SK-MEL-5 (cell line): ENCODE measurements around the gene EPB41L2. TPM values are rescaled to one million over a fixed set of nuclear protein-coding genes. Genes with fewer than 3 reads are reported as not detected.

ENCODE experiments used
- DNase-seq: peaks from one replicate; pipeline ENCODE4 v3.0.0-alpha.2; 2016; ENCODE audit warnings: low read depth, low spot score
- in situ Hi-C: cut with HindIII; loops from 2 replicates; pipeline ENCODE4 v1.10.0; 2016; ENCODE audit warnings: low sequenced_read_pairs, high pct_unique_total_duplicates, low pct_unique_long_range_greater_than_20kb
- total RNA-seq: library from RNA; depleted of rRNA; stranded (reverse); fragments of >200 nt; shearing (Covaris generic); gene quantifications from 2 replicates; pipeline ENCODE4 v1.2.3, GENCODE V29; 2014

EPB41L2 gene
- total RNA-seq, 1 experiment from 2014 or later, result 12.2 TPM

DNA sequence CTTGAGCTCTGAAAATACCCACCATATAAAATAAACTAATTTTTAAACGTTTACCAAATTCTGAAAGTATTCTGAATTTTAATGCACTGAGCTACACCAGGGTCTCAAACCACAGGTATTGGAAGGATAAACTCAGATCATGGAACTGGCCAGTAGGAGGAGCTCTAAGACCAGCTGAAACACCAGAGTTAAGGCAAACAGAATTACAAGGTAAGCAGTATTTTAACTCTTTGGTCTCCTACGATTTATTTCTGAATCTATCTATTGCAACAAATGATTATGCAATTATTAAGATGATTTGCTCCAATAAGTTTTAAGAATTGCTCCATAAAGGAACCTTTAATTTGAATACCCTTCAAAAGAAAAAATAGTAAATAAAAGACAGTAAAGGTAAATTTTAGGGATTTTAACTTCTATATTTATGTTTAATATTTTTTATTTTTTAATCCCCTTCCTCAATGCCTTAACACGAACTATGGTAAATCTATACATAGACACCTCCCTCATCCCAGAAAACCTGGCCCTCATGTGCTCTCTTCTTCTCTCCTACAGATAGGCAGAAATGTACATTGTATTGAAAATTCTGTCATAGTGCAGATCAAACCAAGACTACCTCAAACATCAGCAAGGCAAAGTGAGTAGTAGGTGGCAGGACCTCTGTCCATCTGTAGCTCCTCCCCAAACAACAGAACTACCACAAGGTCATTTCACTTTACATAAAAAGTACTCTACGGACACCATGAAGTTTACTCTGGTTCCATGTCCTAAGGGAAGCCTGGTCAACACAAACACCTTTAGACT lies 177.5 kb downstream of the EPB41L2 start:
- DNase-seq, result peak; percentile 86
- in situ Hi-C loops, result no loop called here

DNA sequence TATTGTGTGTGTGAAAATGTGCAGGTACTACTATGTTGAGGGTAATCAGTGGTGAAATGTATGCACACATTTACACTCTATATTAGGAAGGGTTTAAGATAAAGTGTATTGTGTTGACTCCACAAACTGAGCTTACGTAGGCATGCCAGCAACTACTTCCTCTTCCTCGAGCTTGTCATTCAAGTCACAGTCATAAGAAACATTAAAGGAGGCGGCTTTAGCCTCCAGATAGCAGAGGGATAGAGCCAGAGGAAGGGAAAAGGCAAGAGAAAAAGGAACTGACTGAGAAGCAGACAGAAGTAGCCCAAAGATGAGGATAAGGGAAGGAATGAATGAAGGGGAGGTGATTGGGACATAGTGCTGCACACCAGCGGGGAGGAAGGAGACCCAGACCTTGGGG lies 180.7 kb downstream of the EPB41L2 start:
- in situ Hi-C loops, result no loop called here

DNA sequence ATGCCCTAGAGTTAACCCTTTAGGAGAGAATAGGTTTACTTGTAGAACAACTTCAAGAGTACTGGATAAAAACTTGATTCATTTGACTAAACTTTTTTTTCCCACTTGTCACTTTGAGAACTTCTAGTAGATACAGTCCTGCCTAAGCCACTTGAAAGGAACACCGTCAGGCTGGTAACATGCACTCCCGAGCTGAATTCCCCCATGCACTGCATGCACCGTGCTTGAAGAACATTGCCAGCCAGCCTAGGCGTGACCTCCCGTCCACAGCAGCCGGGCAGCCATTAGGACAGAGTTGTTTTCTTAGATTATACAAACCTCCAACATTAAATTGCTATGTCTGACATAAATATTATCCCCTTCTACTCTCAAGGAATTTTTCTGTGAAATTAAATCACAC lies 183.2 kb downstream of the EPB41L2 start:
- DNase-seq, result no peak
- in situ Hi-C loops, result no loop called here

More for the DNA sequence above, 180.7 kb downstream of the EPB41L2 start:
- no peak for DNase-seq

DNA sequence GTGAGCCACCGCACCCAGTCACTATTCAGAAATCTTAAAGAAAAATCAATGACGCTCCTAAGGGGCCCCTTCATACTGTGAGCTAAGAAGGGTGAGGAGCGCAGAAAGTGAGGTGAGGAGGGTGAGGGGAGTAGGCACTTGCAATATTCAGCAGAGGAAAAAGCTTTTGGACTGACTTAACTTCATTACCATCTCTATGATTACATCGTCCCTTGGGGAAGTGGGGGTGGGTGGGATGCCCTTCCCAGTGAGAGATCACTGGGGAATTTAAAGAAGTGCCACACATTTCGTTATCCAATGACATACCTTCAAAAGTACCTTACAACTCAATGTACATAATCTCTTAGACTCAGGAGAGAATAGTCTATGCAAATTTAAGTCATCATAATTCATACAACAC lies 189.3 kb downstream of the EPB41L2 start:
- DNase-seq, result no peak
- in situ Hi-C loops, result no loop called here

DNA sequence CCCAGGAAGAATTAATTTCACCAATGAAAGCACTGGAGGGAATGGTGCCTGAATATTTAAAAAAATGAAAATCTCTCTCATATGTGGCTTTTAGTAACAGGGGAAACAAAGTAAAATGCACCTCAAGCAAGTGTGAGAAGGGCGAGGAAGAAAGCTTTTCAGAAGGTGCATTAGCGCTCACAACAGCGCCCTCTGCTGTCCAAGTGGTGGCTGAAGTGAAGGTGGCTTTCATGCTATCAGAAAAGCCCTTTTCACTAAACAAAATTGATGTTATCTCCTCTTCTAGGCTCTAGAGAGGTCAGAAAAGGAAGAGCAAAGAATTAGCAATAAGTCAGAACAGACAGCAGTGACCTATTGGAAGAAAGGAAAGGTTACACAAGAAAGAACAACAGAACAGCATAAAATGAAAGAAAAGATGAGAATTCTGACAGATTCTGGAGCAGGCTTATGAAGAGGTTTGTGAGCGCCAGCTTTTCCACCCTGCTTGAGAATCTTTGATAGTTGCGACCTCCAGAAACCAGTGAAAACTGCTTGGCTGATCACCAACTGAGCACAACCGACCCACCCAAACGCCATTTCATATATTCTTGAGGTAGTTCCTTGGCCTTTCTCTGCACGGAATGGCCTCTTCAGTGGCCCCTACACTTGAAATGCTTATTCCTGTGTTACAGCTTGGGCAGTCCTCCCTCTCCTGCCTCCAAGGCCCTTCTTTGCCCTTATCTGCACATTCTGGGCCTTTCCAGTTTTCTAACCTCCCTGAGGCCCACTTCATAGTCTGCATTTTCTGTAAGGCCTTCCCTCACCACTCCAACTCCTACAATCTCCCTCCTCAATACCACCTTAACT lies 190.6 kb downstream of the EPB41L2 start:
- DNase-seq, result peak; percentile 64
- in situ Hi-C loops, result no loop called here

DNA sequence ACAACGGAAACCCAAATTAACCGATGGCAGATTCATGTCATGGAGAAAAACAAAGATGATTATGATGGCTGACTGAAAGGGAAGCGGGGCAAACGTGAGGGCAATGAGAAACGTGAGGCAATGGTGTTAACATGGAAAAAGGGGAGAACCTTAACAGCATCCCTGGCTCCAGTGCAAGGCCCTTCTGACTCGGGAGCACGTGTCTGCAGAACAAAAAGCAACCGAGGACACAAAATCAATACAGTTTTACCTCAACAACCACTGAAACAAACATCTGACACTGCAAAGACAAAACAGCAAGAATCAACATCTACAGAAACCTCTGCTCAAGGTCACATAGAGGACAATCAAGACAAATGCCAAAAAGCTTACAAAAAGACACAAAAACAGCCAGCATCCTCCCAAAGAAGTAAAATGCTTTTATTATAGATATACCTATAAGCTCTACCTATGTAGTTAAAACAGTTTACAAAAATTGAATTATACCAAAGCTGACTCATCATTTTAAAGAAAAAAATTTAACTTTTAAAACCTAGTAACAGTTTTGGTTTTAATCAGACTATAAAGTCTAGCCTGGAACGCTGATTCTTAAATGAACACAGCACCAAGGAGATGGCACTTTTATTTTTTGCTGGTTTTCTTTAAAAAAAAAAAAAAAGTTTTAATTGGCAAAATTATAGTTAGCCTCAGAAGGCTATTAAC lies 192.7 kb downstream of the EPB41L2 start:
- no peak for DNase-seq
- in situ Hi-C loops, result no loop called here

DNA sequence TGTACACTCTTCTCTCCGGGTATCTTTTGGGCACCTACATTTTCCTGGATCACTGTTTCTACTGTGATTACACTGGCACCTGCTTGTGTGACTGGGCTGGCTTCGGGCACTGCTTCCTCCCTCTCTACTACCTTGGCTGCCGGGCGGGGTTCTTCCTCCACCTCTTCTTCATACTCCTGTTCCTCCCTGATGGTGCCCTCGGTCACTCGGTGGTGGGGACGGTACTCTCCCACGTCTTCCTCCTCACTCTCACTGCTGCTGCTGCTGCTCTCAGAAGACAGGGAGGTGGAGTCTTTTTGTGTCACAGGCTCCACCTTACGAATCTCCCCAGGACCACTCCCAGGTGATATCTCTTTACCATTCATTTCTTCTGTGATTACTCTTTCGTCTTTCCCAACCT lies 193.4 kb downstream of the EPB41L2 start:
- in situ Hi-C loops, result no loop called here
- no peak for DNase-seq

DNA sequence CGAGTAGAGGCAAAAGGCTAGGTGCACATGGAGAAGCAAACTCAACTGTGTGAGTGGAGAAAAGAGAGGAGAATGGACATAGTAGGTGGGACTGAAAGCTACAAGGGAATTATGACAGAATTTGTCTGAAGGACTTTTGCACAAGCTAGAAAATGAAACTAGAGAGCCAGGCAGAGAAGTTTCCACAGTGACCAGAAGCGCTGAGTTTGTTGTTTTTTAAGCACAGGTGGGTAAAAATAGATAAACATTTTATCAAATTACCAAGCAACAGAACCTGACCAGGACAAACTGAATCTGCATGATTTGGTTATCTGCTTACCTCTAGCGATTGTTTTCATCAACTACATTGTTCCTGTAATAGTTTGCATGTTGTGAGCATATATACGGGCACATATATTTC lies 197.3 kb downstream of the EPB41L2 start:
- in situ Hi-C loops, result no loop called here
- DNase-seq, result no peak

DNA sequence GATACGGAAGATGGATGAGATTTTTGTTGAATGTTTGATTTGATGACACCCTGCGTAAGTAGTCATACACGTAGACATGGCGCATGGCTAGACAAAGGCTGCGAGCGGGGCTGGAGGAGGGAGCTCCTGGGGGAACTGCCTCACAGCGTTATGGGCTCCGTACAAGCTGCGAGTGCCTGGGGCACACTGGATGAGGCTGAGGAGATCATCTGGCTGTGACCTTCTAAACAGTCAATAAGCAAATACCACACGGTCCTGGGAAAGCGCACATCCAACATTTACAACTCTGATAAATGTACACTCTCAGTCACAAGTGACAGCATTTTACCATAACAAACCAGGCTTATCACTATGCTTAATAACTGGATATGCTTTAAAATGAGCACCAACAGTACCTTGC lies 198.7 kb downstream of the EPB41L2 start:
- no peak for DNase-seq
- in situ Hi-C loops, result no loop called here

DNA sequence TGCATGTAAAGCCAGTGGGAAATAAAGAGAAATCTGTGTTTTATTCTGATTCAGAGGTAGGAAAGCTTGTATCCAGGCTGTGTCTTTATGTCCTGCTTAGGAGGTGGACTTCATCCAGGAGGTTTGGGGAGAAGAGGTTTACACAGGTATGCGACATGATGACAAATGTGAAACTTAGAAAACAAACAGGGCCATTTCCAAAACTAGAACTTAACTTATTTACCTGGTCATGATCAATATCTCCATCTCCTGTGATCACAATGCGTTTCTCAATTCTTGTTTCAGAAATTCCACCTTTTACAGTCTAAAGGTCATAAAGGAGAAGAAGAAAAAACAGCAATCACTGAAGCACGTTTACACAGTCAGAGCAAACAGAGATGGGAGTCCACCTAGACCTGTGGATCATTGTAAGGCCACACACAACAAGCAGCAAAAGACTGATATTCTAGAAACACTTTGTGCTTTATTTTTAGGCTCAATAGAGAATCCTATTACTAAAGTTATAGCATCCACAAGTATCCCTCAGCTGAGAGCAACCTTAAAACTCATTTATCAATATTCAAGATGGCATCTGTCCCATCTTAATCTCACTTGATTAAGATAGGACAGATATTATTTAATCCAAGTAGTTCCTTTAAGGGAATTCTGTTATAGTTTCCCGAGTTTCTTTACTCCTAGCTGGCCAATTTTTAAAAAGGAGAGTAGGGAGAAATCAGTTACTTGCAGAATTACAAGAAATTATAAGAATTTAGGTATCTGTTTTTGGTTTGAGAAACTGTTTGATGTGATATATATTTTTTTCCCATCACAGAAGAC lies 199.4 kb downstream of the EPB41L2 start:
- in situ Hi-C loops, result no loop called here
- no peak for DNase-seq

DNA sequence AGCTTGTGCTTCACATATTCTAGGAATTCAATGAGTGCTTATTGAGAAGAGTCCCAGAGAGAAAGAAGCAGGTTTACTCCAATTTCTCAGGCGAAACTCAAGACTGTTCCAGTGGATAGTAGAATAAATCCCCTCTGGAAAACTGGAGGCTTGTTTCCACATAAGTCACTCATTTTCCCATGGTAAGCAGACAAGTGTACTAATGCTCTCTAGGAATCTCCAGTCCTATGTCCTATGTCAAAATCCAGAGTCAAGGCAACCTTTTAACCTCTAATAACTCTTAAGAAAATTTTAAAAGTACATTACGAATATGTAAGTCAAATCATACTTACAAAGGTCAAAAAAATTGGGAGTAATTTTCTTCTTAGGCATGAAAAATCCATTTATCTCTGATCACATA lies 200.7 kb downstream of the EPB41L2 start:
- in situ Hi-C loops, result no loop called here
- DNase-seq, result no peak

DNA sequence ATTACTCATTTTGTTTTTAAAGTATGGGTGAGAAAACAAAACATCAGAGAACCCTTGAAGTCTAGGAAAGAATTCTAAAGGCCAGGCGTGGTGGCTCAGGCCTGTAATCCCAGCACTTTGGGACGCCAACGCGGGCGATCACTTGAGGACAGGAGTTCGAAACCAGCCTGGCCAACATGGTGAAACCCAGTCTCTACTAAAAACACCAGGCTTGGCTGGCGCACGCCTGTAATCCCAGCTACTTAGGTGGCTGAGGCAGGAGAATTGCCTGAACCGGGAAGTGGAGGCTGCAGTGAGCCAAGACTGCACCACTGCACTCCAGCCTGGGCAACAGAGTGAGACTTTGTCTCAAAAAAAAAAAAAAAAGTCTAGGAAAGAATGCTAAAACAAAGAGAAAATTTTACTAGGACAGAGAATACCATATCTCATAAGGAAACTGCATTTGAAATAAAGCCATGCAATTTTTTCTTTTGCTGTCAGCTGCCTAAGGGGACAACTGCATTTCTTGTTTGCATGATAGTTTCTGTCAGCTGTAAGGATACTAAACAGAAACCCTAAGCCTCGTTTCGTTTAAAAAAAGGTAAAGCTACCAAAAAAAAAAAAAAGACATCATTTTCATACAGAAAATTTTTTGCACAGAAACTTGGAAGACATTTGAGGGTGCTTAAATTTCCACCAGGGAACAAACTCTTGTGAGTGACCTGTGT lies 203.7 kb downstream of the EPB41L2 start:
- no peak for DNase-seq
- in situ Hi-C loops, result no loop called here

DNA sequence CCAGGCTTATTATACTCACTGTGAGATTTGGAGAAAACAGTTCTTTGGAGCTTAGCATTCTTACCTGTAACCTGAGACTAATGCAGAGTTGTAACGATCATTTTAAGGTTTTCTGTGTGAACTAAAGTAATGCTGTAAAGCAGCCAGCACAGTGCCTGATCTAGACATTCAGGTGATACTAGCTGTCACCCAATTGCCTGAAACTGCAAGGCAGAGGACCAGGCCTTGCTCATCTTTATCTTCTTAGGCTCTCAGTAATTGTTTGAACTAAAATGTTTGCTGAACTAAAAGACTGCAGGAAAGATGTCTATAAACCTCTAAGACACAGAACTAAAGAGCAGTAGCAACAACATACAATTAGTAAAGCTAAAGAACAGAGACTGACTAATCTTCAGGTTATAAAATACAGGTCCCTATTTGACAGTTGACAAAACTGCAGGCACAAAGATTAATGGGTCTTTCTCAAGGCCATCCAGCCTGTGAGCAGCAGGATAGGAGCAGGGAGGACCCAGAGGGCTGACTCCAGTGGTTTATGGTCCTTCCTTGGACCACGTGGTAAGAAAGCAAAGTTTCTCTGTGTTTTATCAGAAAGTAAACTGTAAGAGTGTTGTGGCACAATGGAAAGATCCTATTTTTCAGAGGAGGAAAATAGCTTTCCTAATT lies 204.4 kb downstream of the EPB41L2 start:
- no peak for DNase-seq
- in situ Hi-C loops, result no loop called here

DNA sequence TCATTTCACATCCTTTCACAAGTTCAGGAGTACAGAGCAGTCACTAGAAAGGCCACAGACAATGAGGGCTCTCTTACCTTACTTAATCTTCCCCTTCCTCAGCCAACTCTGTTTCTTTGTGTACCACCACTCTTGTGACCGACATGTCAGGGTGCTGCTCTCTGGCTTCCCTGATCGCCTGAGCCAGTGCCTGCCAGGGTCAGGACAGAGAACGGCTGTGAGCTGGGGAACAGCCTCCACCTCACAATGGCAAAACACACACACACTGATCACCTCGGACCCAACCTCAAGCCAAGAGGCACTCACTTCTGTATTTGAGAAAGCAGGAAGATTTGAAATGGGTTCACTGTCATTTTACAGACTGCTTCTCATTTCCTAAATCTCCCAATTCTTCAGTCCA lies 205.0 kb downstream of the EPB41L2 start:
- in situ Hi-C loops, result no loop called here
- no peak for DNase-seq

DNA sequence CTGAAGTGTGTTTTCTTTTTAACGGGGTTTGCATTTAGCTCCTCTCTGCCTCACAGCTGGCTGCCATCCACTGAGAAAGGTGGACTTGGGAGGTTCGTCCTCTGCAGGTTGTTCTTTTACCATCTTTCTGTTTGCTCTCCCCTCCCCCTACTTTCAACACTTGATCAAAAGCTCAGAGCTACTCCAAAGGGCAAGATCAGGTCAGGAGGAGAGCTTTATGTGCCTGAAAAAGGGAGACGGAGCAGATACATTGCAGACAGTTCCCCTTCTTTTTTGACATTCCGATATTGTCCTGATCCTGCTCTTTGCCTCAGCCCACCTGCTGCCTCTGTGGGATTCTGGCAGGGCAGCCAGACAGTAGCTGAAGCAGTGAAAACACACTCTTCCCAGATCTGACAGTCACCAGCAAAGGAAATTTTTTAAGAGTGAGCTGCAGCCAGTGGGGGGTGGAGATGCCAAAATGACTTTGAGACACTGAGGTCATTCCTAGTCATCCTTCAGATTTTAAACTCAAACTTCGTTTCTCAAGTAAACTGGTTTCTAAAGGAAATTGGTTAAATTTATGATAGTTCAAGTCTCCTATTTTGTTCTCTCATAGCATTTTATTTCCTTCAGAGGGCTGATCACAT lies 209.4 kb downstream of the EPB41L2 start:
- DNase-seq, result no peak
- in situ Hi-C loops, result no loop called here

DNA sequence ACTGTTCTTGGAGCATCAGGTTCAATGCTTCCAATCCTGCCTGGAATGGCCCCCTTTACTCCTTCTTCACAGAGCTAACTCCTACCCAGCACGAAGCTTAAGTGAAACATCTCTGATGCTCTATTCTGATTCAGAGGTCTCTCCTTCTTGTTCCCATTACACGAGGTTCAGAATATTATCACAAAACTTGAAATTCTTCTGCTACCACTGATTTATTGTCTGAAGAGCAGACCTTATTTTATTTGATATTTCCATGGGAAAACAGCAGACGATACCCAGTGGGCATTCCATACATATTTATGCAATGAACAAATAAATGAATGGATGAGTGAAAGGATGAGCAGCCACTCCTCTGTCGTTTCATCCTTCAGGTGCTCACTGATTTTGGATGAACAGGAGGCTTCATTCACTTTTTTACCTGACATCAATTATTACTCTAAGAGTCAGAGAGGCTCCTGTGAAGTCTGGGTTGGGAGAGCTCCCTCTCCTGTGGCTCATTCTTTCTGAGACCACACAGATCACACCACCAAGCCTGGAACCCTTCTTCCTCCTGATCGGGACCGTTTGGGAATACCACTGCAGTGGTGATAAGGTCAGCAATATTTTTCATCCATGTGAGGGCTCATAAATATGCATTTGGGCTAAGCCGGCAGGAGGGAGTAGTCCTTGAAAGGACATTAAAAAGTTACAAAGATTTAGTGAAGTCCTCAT lies 210.0 kb downstream of the EPB41L2 start:
- in situ Hi-C loops, result no loop called here
- DNase-seq, result no peak
